HG03025 (cell line): ENCODE data around the gene RIPOR3.

Experiments used
- ATAC-seq: cut with Tn5 transposase; IDR thresholded peaks from one replicate; pipeline ENCODE4 v1.9.1; 2021; ENCODE audit warnings: mild to moderate bottlenecking, moderate library complexity; ENCODE audit not compliant: unreplicated experiment, low FRiP score

The RIPOR3 gene

GRCh38 chr20:50592282-50593004 is 98.9 kb downstream of the RIPOR3 start:
- no peak for ATAC-seq

DNA sequence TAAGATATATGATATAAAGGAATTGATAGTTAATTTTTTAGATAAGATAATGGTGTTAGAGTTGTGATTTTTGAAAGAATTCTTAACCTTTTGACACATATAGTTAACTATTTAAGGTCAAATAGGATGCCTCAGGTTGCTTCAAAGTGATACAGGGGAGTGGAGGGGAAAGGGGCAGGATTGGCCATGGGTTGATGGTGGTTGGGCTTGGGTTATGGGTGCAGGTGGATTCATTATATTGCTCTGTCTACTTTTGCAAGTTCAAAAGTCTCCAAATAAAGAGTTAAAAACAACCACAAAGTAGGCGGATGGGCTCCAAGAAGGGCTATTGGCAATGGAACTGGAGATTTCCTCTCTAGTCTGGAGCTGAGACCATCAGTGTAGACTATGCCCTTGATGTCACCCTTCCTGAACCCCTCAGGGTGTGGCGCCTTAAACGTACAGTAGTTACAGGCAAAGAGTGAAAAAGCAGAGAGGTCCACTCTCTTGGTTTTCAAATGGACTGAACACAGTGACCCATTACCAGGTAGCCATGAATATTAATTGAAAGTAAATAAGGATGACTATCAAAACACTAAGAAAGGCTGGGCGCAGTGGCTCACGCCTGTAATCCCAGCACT is 100.0 kb downstream of the RIPOR3 start:
- ATAC-seq, result no peak

GRCh38 chr20:50590348-50590664 is 101.0 kb downstream of the RIPOR3 start:
- ATAC-seq, result no peak

- no peak for ATAC-seq
Observed at GRCh38 chr20:50589548-50590347, 101.6 kb downstream of the RIPOR3 start.

DNA sequence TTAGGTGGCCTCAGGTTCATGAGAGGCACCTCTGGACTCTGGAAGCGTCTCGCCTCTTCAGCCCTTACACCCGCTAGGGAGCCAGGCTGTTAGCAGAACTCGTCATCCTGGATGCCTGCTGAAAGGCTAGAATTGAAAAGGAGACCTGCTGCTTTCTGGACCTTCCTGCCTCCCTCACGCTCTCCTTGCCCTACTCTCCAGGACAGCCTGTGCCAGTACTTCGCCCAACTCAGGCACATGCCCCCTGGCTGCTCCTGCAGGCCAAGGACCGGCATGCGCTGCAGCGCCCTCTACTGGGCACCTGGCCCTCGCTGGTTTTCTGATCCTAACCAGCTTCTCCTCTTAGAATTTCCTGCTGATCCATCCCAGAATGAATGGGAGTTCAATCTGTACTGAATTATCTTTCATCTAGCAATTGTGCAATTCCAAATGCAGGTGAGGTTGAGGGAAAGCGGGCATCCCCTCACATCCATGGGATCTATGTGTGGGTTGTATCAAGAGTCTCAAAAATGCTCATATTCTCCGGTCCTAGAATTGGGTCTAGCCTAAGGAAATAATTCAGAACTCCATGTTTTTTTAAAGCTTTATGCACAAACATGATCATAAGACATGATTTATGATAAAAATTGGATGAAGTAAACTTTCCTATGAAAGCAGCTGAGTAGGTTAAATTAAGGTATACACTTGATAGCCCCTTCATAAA is 103.2 kb downstream of the RIPOR3 start:
- ATAC-seq, result no peak

DNA sequence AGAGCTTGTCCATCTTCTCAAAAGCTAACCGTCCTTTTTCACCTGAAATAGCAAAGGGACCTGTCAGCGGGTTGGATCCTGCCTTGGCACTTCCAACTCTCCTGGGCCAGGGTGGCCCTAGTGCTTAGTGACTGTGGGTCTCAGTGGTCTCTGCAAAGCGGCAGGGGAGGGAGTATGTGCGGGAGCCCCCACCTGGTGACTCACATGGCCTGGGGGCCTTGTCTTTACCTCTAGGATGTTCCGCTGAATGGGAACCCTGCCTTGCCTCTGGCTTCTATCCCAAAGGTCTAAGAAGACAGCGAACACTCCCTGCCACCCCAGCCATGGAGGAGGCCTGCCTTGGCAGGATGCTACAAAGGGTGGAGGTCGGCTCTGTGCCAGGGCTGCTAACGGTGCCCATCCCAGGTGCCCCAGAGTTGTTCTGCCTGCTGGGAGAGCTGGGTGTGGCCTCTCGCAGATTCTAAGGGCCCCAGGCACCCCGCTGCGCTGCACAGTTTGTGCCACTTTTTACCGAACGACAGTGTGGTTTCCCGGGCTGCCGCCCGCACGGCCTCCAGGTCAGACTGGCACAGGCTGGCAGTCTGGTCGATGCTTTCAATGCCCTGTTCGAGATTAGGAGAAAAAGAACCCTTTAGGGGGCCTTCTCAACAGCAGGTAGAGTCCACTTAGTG is 103.9 kb downstream of the RIPOR3 start:
- ATAC-seq, result no peak

- ATAC-seq, result no peak
Observed at GRCh38 chr20:50586531-50587232, 104.7 kb downstream of the RIPOR3 start.

DNA sequence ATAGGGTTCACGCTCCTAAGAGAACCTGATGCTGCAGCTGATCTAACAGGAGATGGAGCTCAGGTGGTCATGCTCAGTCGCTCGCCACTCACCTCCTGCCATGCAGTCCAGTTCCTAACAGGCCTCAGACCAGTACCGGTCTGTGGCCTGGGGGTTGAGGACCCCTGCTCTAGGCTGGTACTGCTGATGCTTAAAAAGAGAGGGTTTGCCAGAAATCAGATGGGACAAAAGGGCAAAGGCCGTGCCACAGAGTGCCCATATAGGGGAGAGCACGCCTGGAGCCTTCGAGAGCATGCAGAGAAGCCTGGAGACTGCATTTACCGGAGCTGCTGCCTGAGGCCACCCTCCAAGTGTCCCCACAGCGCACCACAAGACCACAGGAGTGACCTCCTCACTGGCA is 105.7 kb downstream of the RIPOR3 start:
- ATAC-seq, result no peak

DNA sequence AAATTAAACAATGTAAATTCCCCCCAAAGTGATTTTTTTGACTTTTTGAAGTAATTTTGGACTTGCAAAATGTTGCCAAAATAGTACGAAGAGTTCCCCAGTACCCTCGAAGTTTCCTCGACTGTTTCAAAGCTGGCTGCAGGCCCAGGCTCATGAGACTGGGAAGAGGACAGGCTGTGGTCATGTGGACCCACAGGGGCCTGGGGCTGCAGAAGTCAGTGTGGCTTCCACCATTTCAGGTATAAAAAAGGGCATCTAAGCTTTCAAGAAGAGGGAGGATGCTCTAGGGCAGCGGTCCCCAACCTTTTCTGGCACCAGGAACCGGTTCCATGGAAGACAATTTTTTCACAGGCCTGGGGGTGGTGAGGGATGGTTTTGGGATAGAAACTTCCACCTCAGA is 106.1 kb downstream of the RIPOR3 start:
- ATAC-seq, result no peak

GRCh38 chr20:50584687-50585086 is 106.7 kb downstream of the RIPOR3 start:
- ATAC-seq, result no peak

GRCh38 chr20:50583442-50584150 is 107.7 kb downstream of the RIPOR3 start:
- ATAC-seq, result no peak

- ATAC-seq, result no peak
Observed at GRCh38 chr20:50582591-50583234, 108.6 kb downstream of the RIPOR3 start.

- no peak for ATAC-seq
Observed at GRCh38 chr20:50582092-50582491, 109.2 kb downstream of the RIPOR3 start.

- no peak for ATAC-seq
Observed at GRCh38 chr20:50580842-50581544, 110.3 kb downstream of the RIPOR3 start.

GRCh38 chr20:50580016-50580747 is 111.2 kb downstream of the RIPOR3 start:
- ATAC-seq, result no peak

DNA sequence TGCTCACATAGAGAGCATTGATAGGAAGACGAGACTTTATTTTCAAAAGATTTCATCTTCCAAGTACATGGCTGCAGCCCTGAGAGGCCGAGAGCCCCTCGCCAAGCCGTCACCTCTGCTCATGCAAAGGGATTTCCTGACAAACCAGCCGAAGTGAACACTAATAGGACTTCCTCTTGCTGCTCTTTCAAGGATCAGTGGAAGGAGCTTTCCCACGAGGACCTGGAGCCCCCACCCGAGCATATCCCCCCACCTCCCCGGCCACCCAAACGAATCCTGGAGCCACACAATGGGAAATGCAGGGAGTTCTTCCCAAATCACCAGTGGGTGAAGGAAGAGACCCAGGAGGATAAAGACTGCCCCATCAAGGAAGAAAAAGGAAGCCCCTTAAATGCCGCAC is 111.8 kb downstream of the RIPOR3 start:
- no peak for ATAC-seq

- ATAC-seq, result no peak
Observed at GRCh38 chr20:50578778-50579165, 112.6 kb downstream of the RIPOR3 start.
